NCI-H2227 (cell line): ENCODE results near the gene RAB11FIP4.
A peak's percentile ranks its signal among the peaks of the same experiment; 100 is the strongest.
"Not testable (repeated sequence)": the region's sequence is repeated elsewhere in the genome, so short reads cannot be mapped to it uniquely, and the experiment has no call there.

Experiments
- DNase-seq: peaks from one replicate; lab custom pipeline; 2025; ENCODE audit not compliant: unreplicated experiment; lab: John Stamatoyannopoulos, UW

RAB11FIP4 gene

GRCh38 chr17:31431852-31432658, 40.6 kb downstream of the RAB11FIP4 start:
- DNase-seq = peak; percentile 76

- no peak for DNase-seq
Observed at GRCh38 chr17:31433091-31433790, 41.8 kb downstream of the RAB11FIP4 start.

GRCh38 chr17:31433811-31434726, 42.6 kb downstream of the RAB11FIP4 start:
- no peak for DNase-seq

GRCh38 chr17:31434727-31435050, 43.2 kb downstream of the RAB11FIP4 start:
- DNase-seq = no peak

GRCh38 chr17:31435581-31435980, 44.1 kb downstream of the RAB11FIP4 start:
- no peak for DNase-seq

- no peak for DNase-seq
Observed at GRCh38 chr17:31437720-31438400, 46.4 kb downstream of the RAB11FIP4 start.

- DNase-seq = no peak
Observed at GRCh38 chr17:31439716-31440115, 48.2 kb downstream of the RAB11FIP4 start.

- no peak for DNase-seq
Observed at GRCh38 chr17:31442276-31442675, 50.8 kb downstream of the RAB11FIP4 start.

GRCh38 chr17:31442856-31443255, 51.4 kb downstream of the RAB11FIP4 start:
- not testable (repeated sequence) for DNase-seq

- no peak for DNase-seq
Observed at GRCh38 chr17:31443386-31443785, 51.9 kb downstream of the RAB11FIP4 start.

- no peak for DNase-seq
Observed at GRCh38 chr17:31444026-31444425, 52.6 kb downstream of the RAB11FIP4 start.

GRCh38 chr17:31446195-31446967, 54.9 kb downstream of the RAB11FIP4 start:
- no peak for DNase-seq

- no peak for DNase-seq
Observed at GRCh38 chr17:31448467-31449077, 57.1 kb downstream of the RAB11FIP4 start.

GRCh38 chr17:31449111-31449510, 57.6 kb downstream of the RAB11FIP4 start:
- no peak for DNase-seq

GRCh38 chr17:31449746-31450145, 58.3 kb downstream of the RAB11FIP4 start:
- DNase-seq = no peak

GRCh38 chr17:31452101-31452500, 60.6 kb downstream of the RAB11FIP4 start:
- no peak for DNase-seq

GRCh38 chr17:31452561-31453110, 61.2 kb downstream of the RAB11FIP4 start:
- DNase-seq = no peak

GRCh38 chr17:31453896-31454295, 62.4 kb downstream of the RAB11FIP4 start:
- no peak for DNase-seq

- DNase-seq = no peak
Observed at GRCh38 chr17:31456814-31457213, 65.3 kb downstream of the RAB11FIP4 start.
